ENCODE measurements around the gene ATL2. TPM values are rescaled to one million over a fixed set of nuclear protein-coding genes. Genes with fewer than 3 reads are reported as not detected.

Gene ATL2
- total RNA-seq, 1 donor from 2014 or later, result 156 TPM

DNA sequence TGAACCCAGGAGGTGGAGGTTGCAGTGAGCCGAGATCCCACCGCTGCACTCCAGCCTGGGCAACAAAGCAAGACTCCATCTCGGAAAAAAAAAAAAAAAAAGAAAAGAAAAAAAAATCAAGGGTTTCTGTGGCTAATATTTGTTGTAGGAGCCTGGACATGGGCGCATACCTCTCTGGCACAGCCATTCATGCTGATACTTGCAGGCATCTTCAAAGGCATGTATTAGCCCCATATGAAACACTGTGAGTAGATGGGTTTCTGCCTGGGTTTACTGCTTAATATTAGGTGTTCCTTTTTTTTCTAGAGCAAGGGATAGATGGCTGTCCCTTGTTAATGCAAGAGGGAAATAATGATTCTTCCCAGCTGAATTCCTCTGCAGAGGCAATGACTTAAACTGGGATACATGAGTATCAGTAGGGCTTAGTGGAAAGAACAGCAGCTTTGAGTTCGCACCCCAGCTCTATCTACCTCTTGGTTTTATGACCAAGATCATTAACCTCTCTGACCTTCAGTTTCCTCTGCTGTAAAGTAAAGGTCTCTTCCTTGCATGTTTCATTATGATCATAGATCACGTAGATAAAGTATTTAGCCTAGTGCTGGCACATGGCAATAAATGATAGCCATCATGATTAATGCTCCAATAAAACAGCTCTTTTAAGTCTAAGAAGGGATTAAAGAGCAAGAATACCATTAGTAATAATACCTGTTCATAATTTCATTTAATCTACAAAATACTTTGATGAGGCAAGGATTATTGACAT, 4.5 kb upstream of the ATL2 start:
- no peak for DNase-seq (ENCODE audit: extremely low spot score in 2 of 2)
- Histone ChIP-seq H3K9me3 (no peaks in the 10 kb centered on the region), H3K4me3 (no peak overlapping the region), H3K27me3 (no peaks in the 10 kb centered on the region), H3K4me1 (peaks cover 15% of the 10 kb centered on the region), H3K36me3 (no peaks in the 10 kb centered on the region), H3K27ac (no peak overlapping the region)
- no peak for TF ChIP-seq POLR2AphosphoS5 (IDR thresholded peaks at IDR 0.05; ENCODE audit: insufficient read depth in 1 of 2, low read depth in 1 of 2)
- TF ChIP-seq POLR2A (IDR thresholded peaks at IDR 0.05), result no peak
- TF ChIP-seq, protein P1, sequence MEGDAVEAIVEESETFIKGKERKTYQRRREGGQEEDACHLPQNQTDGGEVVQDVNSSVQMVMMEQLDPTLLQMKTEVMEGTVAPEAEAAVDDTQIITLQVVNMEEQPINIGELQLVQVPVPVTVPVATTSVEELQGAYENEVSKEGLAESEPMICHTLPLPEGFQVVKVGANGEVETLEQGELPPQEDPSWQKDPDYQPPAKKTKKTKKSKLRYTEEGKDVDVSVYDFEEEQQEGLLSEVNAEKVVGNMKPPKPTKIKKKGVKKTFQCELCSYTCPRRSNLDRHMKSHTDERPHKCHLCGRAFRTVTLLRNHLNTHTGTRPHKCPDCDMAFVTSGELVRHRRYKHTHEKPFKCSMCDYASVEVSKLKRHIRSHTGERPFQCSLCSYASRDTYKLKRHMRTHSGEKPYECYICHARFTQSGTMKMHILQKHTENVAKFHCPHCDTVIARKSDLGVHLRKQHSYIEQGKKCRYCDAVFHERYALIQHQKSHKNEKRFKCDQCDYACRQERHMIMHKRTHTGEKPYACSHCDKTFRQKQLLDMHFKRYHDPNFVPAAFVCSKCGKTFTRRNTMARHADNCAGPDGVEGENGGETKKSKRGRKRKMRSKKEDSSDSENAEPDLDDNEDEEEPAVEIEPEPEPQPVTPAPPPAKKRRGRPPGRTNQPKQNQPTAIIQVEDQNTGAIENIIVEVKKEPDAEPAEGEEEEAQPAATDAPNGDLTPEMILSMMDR (IDR thresholded peaks at IDR 0.05), result no peak
- intact Hi-C loops (cut with DNase I), result no loop called here

DNA sequence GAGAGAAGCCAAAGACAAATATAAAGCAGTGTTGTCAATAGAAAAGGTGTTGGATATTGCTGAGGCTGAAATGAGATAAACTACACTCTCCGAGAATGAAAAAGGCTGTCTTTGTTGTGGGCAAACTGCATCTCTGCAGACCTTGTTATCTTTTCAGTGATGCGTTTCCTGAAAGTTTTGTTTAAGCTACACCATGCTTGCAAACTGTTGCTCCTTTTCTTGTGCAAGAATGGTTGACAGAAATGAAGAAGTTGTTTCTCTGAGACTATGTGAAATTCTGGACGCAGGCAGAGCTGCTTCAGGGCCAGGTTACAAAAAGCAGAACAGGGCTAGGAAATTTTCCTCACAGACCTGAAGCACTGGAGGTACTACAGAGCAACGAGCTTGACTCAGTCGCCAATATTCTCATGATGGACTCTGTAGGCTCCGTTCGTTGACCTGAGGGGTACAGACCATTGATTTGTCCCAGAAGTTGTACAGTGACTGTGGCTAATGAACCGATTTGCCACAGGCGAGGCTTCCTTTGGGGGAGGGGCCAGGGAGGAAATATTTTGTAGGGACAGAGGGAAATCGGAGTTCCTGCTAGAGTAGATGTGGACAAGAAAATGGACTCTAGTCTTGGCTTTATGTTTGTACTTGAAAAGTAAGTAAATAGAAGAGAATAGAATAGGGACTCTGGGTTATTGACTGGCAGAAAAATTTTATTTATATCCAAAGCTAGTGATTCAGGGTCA, 3.5 kb upstream of the ATL2 start:
- intact Hi-C loops (cut with DNase I), result no loop called here
- Histone ChIP-seq H3K27me3 (no peaks in the 10 kb centered on the region), H3K4me3 (no peak overlapping the region), H3K4me1 (peaks cover 15% of the 10 kb centered on the region), H3K36me3 (no peaks in the 10 kb centered on the region), H3K9me3 (no peaks in the 10 kb centered on the region), H3K27ac (no peak overlapping the region)
- DNase-seq (ENCODE audit: extremely low spot score in 2 of 2), result no peak
- no peak for TF ChIP-seq POLR2AphosphoS5 (IDR thresholded peaks at IDR 0.05; ENCODE audit: insufficient read depth in 1 of 2, low read depth in 1 of 2)
- no peak for TF ChIP-seq POLR2A (IDR thresholded peaks at IDR 0.05)
- TF ChIP-seq, protein P1 (IDR thresholded peaks at IDR 0.05), result no peak

DNA sequence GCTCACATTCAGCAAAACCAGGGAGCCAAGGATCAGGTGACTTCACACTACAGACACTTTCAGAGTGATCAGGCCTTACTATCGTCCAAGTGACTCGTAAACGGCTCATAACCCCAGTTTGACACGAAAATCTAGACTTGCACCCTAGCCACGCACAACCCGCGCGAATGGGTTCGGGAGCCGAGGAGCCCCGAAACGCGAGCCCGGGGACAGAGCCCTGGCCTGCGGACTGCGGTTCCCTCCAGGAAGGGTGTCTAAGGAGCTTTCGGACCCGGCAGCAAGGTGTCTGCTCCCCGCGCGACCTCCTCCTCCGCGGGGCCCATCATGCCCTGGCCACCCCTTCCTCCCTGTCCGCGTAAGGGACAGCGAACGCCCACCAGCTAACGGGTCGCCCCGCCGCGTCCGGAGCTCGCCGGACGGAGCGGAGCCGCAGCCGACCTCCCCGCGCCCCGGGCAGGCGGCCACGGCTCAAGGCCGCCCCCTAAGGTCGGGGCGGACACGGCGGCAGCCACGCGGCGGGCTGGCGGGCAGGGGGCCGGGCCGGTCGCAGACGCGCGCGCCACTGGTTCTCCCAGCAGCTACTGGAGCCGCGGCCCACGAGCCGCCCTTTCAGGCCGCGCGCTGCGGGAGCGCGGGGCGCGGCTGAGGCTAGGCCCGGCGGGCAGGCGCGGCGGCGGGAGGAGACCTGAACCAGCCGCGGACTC, 575 bp downstream of the ATL2 start:
- no peaks in the 10 kb centered on the region for H3K9me3 ChIP-seq
- peak overlapping the region; percentile 99 for H3K27ac ChIP-seq
- no peaks in the 10 kb centered on the region for H3K36me3 ChIP-seq
- intact Hi-C loops (cut with DNase I), result no loop called here
- no peak for DNase-seq (ENCODE audit: extremely low spot score in 2 of 2)
- TF ChIP-seq POLR2A (IDR thresholded peaks at IDR 0.05), result no peak
- TF ChIP-seq, protein P1 (IDR thresholded peaks at IDR 0.05), result no peak
- no peak for TF ChIP-seq POLR2AphosphoS5 (IDR thresholded peaks at IDR 0.05; ENCODE audit: insufficient read depth in 1 of 2, low read depth in 1 of 2)
- no peaks in the 10 kb centered on the region for H3K27me3 ChIP-seq
- H3K4me3 ChIP-seq, result peak overlapping the region; percentile 87 to 95
- peaks cover 55% of the 10 kb centered on the region for H3K4me1 ChIP-seq

DNA sequence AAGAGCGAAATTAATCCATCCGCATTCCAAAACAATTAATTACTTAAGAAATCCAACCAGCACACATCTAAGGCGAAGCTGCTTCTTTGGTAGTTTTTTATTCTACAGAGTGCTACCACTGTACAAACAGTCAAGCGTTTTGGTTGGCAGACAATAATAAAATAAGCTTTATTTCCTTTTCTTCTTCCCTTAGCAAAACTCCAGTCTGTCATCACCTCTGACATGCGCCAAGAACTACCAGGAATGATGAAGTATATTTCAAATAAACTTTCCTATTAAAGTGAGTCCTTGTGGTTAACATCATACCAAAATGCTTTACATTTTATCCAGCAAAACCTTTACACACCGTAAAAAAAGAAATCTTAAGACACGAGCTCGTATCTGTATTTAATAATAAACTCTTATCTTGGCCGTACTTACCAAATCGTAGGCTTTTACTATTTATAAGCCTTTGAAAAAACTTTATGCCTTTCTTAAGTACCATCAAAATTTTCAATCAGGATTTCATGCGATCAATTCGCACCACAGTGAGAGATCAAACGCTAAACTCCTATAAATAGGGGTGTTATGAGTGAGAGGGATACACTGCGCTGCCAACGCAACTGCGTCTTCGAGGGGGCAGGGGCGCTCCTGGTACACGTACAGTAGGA, 1.3 kb downstream of the ATL2 start:
- Histone ChIP-seq H3K36me3 (no peaks in the 10 kb centered on the region), H3K27ac (peak overlapping the region; percentile 99), H3K4me1 (peaks cover 56% of the 10 kb centered on the region), H3K9me3 (no peaks in the 10 kb centered on the region), H3K4me3 (peak overlapping the region; percentile 87 to 95), H3K27me3 (no peaks in the 10 kb centered on the region)
- TF ChIP-seq, protein P1 (IDR thresholded peaks at IDR 0.05), result no peak
- no peak for TF ChIP-seq POLR2AphosphoS5 (IDR thresholded peaks at IDR 0.05; ENCODE audit: insufficient read depth in 1 of 2, low read depth in 1 of 2)
- TF ChIP-seq POLR2A (IDR thresholded peaks at IDR 0.05), result no peak
- intact Hi-C loops (cut with DNase I), result no loop called here
- no peak for DNase-seq (ENCODE audit: extremely low spot score in 2 of 2)
